ENCODE data around the gene WARS2.

WARS2 gene

DNA sequence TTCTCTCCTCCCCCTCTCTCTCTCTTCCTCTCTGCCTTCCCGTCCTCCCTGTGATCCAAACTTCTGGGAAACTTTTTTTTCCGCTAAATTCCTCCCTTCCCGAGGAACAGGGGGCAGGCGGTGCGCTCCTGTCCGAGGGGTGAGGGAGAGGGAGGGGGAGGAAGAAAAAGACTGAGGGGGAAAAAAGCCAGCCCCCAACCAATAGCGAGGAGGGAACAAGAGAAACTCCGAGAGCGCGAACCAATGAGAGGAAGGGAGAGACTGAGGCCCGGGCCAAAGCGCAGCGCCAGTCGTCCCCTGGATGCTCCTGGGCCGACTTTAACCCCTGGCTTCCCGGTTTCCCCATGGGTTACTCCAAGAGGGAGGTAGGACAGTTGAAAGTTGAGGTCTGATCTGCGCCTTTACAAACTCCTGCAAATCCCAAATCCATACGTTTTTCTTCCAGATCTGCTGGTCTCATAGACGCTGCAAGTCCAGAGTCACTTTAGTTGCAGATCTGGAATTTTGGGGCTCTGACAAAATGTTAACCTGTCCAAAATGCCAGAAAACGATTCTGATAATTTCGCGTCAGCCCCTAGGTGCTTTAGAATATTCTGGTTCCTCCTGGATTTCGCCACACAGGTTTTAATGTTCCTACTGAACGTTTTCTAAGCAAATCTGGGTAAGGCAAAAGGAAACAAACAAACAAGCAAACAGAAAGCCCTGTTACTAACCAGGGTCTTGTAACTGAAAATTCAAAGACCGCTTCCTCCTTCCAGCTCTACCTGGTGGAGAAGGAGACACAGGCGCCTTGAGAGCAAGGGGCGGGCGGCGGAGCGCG, 152.1 kb downstream of the WARS2 start, which contains the start of gene TBX15:
TSS of gene TBX15 (minus strand) at position 158 of the 820 bp plus-strand sequence. CDS start 548 bp downstream, outside the sequence.
- no peak for DNase-seq
- no peak within 1 kb of the TSS for H3K27ac ChIP-seq (ENCODE audit: insufficient read depth, low read length, poor library complexity, severe bottlenecking)
- H3K9me3 ChIP-seq (ENCODE audit: control insufficient read depth, low read length), result no peaks in the 10 kb centered on the region
- H3K4me3 ChIP-seq (ENCODE audit: insufficient read depth, low read depth, low read length, poor library complexity, severe bottlenecking), result no peak within 1 kb of the TSS
- H3K27me3 ChIP-seq (replicated peaks; ENCODE audit: control insufficient read depth, insufficient read depth, low read length, poor library complexity, severe bottlenecking), result peaks cover 70% of the 10 kb centered on the region
- no peaks in the 10 kb centered on the region for H3K36me3 ChIP-seq (ENCODE audit: control insufficient read depth, insufficient read depth, low read length)
- no peaks in the 10 kb centered on the region for H3K4me1 ChIP-seq (ENCODE audit: control insufficient read depth, insufficient read depth, low read length, poor library complexity, severe bottlenecking)

DNA sequence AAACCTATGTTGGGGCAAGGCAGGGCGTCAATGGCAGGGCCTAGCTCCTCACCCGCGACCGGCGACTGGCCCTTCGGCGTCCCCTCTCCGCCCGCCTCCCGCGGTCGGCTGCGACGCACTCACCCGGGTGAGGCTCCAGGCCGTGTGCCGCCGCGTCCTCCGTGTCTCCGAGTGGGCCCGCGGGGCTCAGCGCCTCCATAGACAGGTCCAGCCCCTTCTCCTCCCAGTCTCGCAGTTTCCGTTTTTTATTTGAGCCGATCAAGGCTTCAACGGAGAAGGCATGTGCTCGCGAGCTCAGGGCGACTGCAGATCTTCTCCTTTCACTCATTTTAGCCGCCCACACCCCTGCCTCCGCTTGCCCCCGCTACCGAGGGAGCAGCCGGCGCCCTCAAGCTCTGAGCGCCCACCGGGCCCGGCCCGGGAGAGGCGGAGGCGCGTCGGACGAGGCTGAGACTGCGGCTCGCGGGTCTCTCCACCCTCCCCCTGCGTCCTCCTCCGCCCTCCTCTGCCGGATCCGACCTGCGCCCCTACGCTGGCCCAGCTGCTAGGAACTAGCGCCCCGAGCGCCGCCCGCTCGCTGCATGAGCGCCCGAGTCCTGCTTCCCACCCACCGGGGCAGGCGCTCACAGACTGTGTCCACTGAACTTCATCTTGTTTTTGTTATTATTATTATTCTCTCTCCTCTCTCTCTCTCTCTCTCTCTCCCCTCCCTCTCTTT, 152.8 kb downstream of the WARS2 start:
- H3K4me3 ChIP-seq (ENCODE audit: insufficient read depth, low read depth, low read length, poor library complexity, severe bottlenecking), result no peak overlapping the region
- H3K27me3 ChIP-seq (replicated peaks; ENCODE audit: control insufficient read depth, insufficient read depth, low read length, poor library complexity, severe bottlenecking), result peaks cover 68% of the 10 kb centered on the region
- no peaks in the 10 kb centered on the region for H3K4me1 ChIP-seq (ENCODE audit: control insufficient read depth, insufficient read depth, low read length, poor library complexity, severe bottlenecking)
- DNase-seq, result no peak
- no peak overlapping the region for H3K27ac ChIP-seq (ENCODE audit: insufficient read depth, low read length, poor library complexity, severe bottlenecking)
- H3K36me3 ChIP-seq (ENCODE audit: control insufficient read depth, insufficient read depth, low read length), result no peaks in the 10 kb centered on the region
- no peaks in the 10 kb centered on the region for H3K9me3 ChIP-seq (ENCODE audit: control insufficient read depth, low read length)

DNA sequence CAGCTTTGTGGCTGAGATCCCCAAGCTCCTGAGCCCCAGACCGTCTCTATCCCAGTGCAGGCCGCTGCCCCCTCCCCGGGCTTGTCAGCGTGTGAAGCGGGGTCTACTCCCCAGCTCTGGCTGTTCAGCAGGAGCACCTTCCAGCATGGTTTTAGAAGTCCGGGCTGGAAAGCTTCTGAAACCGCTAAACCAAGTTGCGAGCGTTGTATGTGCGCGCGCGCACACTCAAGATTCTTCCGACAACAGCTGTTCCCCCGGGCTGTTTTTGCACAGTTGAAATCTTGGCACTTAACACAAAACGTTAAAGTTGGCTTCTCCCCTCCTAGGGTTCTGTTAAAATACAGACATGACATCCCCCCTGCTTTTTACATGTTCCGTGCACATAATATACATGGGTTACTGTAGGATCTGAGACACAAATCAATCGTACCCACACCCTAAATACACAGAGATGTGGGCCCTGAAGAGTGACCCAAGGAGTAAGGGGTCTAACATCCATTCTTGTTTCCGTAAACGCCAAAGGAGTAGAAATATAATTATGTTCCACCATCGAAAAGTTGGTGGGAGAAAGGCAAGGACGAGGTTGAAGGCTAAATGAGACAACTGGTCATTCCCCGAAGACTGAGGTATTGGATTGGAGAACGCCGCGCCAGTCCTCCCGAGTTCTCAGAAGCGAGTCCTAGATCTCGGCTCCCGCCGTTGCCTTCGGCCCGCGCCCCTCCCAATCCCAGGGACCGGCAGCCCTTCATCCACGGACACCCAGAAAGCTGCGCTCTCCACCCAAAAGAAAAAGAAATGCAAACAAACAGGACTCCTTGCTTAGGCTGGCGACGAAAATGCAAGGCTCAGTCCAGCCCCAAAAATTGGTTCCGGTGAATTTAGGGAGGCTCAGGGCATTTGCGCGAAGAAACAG, 153.6 kb downstream of the WARS2 start:
- DNase-seq, result no peak
- Histone ChIP-seq H3K9me3 (ENCODE audit: control insufficient read depth, low read length) (no peaks in the 10 kb centered on the region), H3K27me3 (replicated peaks; ENCODE audit: control insufficient read depth, insufficient read depth, low read length, poor library complexity, severe bottlenecking) (peaks cover 59% of the 10 kb centered on the region), H3K36me3 (ENCODE audit: control insufficient read depth, insufficient read depth, low read length) (no peaks in the 10 kb centered on the region), H3K27ac (ENCODE audit: insufficient read depth, low read length, poor library complexity, severe bottlenecking) (no peak overlapping the region), H3K4me1 (ENCODE audit: control insufficient read depth, insufficient read depth, low read length, poor library complexity, severe bottlenecking) (no peaks in the 10 kb centered on the region), H3K4me3 (ENCODE audit: insufficient read depth, low read depth, low read length, poor library complexity, severe bottlenecking) (no peak overlapping the region)

- Histone ChIP-seq H3K36me3 (ENCODE audit: control insufficient read depth, insufficient read depth, low read length) (no peaks in the 10 kb centered on the region), H3K4me1 (ENCODE audit: control insufficient read depth, insufficient read depth, low read length, poor library complexity, severe bottlenecking) (no peaks in the 10 kb centered on the region), H3K4me3 (ENCODE audit: insufficient read depth, low read depth, low read length, poor library complexity, severe bottlenecking) (no peak overlapping the region), H3K9me3 (ENCODE audit: control insufficient read depth, low read length) (no peaks in the 10 kb centered on the region), H3K27me3 (replicated peaks; ENCODE audit: control insufficient read depth, insufficient read depth, low read length, poor library complexity, severe bottlenecking) (peaks cover 56% of the 10 kb centered on the region), H3K27ac (ENCODE audit: insufficient read depth, low read length, poor library complexity, severe bottlenecking) (no peak overlapping the region)
- no peak for DNase-seq
Observed at GRCh38 chr1:118985640-118986554, 154.6 kb downstream of the WARS2 start.

- Histone ChIP-seq H3K27ac (ENCODE audit: insufficient read depth, low read length, poor library complexity, severe bottlenecking) (no peak overlapping the region), H3K4me3 (ENCODE audit: insufficient read depth, low read depth, low read length, poor library complexity, severe bottlenecking) (no peak overlapping the region), H3K36me3 (ENCODE audit: control insufficient read depth, insufficient read depth, low read length) (no peaks in the 10 kb centered on the region), H3K9me3 (ENCODE audit: control insufficient read depth, low read length) (no peaks in the 10 kb centered on the region), H3K4me1 (ENCODE audit: control insufficient read depth, insufficient read depth, low read length, poor library complexity, severe bottlenecking) (no peaks in the 10 kb centered on the region), H3K27me3 (replicated peaks; ENCODE audit: control insufficient read depth, insufficient read depth, low read length, poor library complexity, severe bottlenecking) (peaks cover 47% of the 10 kb centered on the region)
- no peak for DNase-seq
Observed at GRCh38 chr1:118984722-118985639, 155.5 kb downstream of the WARS2 start.

GRCh38 chr1:118984086-118984721, 156.2 kb downstream of the WARS2 start:
- Histone ChIP-seq H3K27me3 (replicated peaks; ENCODE audit: control insufficient read depth, insufficient read depth, low read length, poor library complexity, severe bottlenecking) (peaks cover 40% of the 10 kb centered on the region), H3K4me3 (ENCODE audit: insufficient read depth, low read depth, low read length, poor library complexity, severe bottlenecking) (no peak overlapping the region), H3K4me1 (ENCODE audit: control insufficient read depth, insufficient read depth, low read length, poor library complexity, severe bottlenecking) (no peaks in the 10 kb centered on the region)

DNA sequence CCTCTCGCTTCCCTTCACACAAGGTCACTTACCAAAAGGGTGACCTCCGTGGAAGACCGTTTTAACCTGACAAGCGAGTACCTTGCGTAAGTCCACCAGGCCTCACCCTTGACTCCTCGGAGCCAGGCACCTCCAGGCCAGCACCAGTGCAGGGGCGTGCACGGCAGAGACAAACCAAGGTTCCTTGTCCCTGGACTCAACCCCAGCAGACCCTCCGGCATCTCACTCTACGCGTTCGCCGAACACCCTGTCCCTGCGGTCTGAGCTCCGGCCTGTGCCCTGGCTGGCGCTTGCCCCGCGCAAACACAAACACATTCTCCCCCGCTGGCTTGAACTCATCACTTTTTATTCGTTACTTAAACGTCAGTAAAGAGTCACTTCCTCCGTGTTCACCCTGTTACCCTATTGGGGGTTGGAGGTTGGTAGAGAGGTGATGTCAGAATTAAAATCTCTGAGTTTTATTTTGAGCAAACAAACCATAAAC, 156.9 kb downstream of the WARS2 start:
- peaks cover 40% of the 10 kb centered on the region for H3K27me3 ChIP-seq (replicated peaks; ENCODE audit: control insufficient read depth, insufficient read depth, low read length, poor library complexity, severe bottlenecking)
- H3K9me3 ChIP-seq (ENCODE audit: control insufficient read depth, low read length), result no peaks in the 10 kb centered on the region
- no peak overlapping the region for H3K4me3 ChIP-seq (ENCODE audit: insufficient read depth, low read depth, low read length, poor library complexity, severe bottlenecking)
- no peaks in the 10 kb centered on the region for H3K4me1 ChIP-seq (ENCODE audit: control insufficient read depth, insufficient read depth, low read length, poor library complexity, severe bottlenecking)
- H3K27ac ChIP-seq (ENCODE audit: insufficient read depth, low read length, poor library complexity, severe bottlenecking), result no peak overlapping the region
- DNase-seq, result no peak
- no peaks in the 10 kb centered on the region for H3K36me3 ChIP-seq (ENCODE audit: control insufficient read depth, insufficient read depth, low read length)

More at GRCh38 chr1:118984086-118984721, 156.2 kb downstream of the WARS2 start:
- no peak for DNase-seq
- Histone ChIP-seq H3K36me3 (ENCODE audit: control insufficient read depth, insufficient read depth, low read length) (no peaks in the 10 kb centered on the region), H3K9me3 (ENCODE audit: control insufficient read depth, low read length) (no peaks in the 10 kb centered on the region), H3K27ac (ENCODE audit: insufficient read depth, low read length, poor library complexity, severe bottlenecking) (no peak overlapping the region)

DNA sequence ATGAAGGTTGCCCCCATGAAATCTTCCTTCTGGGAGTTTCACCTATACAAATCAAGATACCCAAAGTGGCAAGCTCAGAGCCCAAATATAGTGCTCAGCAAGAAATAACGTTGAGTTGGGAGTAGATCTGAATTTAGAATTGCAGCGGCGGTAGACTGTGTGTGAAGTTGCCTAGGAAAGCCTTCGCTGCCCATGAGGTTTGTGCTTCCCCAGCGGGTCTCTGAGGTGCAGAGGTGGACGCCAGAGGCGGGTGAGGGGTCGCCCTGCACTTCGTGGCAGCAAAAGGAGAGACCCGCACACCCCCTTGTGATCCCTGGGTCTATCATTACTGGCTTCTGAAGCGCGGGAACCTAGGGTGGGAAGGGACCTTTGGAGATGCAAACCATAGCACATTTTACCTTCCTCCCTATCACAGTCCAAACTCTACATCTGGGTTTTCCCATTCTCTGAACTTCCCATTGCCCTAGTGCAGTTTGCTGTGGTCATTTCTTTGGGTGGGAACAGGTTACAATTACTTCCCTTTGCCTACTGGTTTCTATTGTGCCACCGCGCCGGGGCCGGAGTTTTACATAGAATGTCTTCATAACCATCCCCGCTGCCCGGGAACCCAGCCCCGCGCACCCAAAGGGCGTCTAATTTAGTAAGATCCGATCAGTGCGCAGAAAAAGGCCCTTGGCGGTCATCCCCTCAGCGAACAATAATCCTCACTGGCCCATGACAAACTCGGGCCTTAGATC, 157.5 kb downstream of the WARS2 start:
- no peaks in the 10 kb centered on the region for H3K9me3 ChIP-seq (ENCODE audit: control insufficient read depth, low read length)
- H3K27me3 ChIP-seq (replicated peaks; ENCODE audit: control insufficient read depth, insufficient read depth, low read length, poor library complexity, severe bottlenecking), result peaks cover 41% of the 10 kb centered on the region
- H3K4me1 ChIP-seq (ENCODE audit: control insufficient read depth, insufficient read depth, low read length, poor library complexity, severe bottlenecking), result no peaks in the 10 kb centered on the region
- no peaks in the 10 kb centered on the region for H3K36me3 ChIP-seq (ENCODE audit: control insufficient read depth, insufficient read depth, low read length)
- H3K27ac ChIP-seq (ENCODE audit: insufficient read depth, low read length, poor library complexity, severe bottlenecking), result no peak overlapping the region
- no peak for DNase-seq
- H3K4me3 ChIP-seq (ENCODE audit: insufficient read depth, low read depth, low read length, poor library complexity, severe bottlenecking), result no peak overlapping the region

Data from effector memory CD4-positive, alpha-beta T cell (primary cell).